SJSA1 (cell line): ENCODE measurements around the gene PLCB4. TPM values are rescaled to one million over a fixed set of nuclear protein-coding genes. Genes with fewer than 3 reads are reported as not detected.
"Not testable (repeated sequence)": the region's sequence is repeated elsewhere in the genome, so short reads cannot be mapped to it uniquely, and the experiment has no call there.

Experiments
- DNase-seq, 2 experiments: peaks; one replicate each; pipeline ENCODE4 v3.0.0-alpha.2; 2015 to 2020; ENCODE audit warnings: low spot score in 2 of 2, low read depth in 1 of 2
- H3K27ac ChIP-seq: fragments of 250-450 bp; sonication (Bioruptor Pico); 2 replicates; pipeline ENCODE4 v1.5.1; 2020; ENCODE audit warnings: mild to moderate bottlenecking, moderate library complexity
- H3K27me3 ChIP-seq: fragments of 250-450 bp; sonication (Bioruptor Pico); replicated peaks from 2 replicates; pipeline ENCODE4 v1.5.1; 2020; ENCODE audit warnings: mild to moderate bottlenecking, moderate library complexity
- H3K36me3 ChIP-seq: fragments of 250-450 bp; sonication (Bioruptor Pico); 2 replicates; pipeline ENCODE4 v1.5.1; 2020; ENCODE audit warnings: mild to moderate bottlenecking
- H3K4me1 ChIP-seq: fragments of 250-450 bp; sonication (Bioruptor Pico); replicated peaks from 2 replicates; pipeline ENCODE4 v1.6.1; 2021; ENCODE audit warnings: mild to moderate bottlenecking
- H3K4me3 ChIP-seq: fragments of 250-450 bp; sonication (Bioruptor Pico); 2 replicates; pipeline ENCODE4 v1.5.1; 2020; ENCODE audit warnings: mild to moderate bottlenecking
- H3K9me3 ChIP-seq: fragments of 250-450 bp; sonication (Bioruptor Pico); replicated peaks from 2 replicates; pipeline ENCODE4 v1.5.1; 2020; ENCODE audit warnings: mild to moderate bottlenecking
- total RNA-seq: library from RNA; depleted of rRNA; stranded (reverse); fragments of >200 nt; shearing (Covaris generic); gene quantifications from 2 replicates; pipeline ENCODE4 v1.2.3, GENCODE V29; 2014

PLCB4 gene
- total RNA-seq, 1 experiment from 2014 or later: 9.3 TPM

DNA sequence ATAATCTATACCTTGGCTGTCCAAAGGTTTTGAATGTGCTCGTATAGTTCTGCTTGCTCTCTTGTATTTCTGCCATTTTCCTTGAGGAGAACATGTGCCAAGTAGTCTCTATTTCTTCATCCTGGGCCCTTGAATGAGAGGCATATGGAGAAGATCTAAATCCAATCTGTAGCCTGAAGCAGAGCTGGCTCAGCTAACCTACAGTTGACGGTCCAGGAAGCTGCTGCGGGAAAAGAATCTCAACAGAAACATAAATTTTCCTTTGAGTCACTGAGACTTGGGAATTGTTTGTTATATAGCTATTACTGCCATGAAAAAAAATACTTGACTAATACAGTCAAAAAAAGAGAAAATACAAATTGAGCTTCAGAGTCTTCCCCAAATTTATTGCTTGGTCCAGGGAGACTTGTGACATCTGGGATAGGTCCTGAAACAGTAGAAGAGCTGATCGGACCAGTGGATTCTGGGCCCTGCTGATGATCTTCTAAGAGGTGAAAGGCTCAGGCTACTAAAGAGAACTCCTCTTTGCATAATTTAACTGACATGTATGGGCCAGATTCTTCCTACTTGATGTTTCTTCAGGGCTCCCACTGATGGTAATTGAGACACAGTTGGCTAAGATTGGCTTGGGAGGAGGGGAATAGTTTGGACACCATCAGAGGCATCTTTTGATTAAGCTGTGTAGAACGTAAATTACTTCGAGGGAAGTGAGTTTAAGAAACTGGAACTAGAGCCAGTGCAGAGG is 29.9 kb upstream of the PLCB4 start:
- Histone ChIP-seq H3K4me1 (0 out of 2 replicates have a peak, but pooled peaks cover 3% of the 10 kb centered on the region), H3K9me3 (no peaks in the 10 kb centered on the region), H3K27me3 (no peaks in the 10 kb centered on the region), H3K4me3 (no peak overlapping the region), H3K36me3 (no peaks in the 10 kb centered on the region), H3K27ac (no peak overlapping the region)
- DNase-seq: no peak

- no peak overlapping the region for H3K27ac ChIP-seq
- H3K9me3 ChIP-seq: no peaks in the 10 kb centered on the region
- DNase-seq: no peak
- H3K36me3 ChIP-seq: no peaks in the 10 kb centered on the region
- no peaks in the 10 kb centered on the region for H3K4me1 ChIP-seq
- H3K27me3 ChIP-seq: no peaks in the 10 kb centered on the region
- H3K4me3 ChIP-seq: no peak overlapping the region
These were observed 27.9 kb upstream of the PLCB4 start for GRCh38 chr20:9040863-9041524.

DNA sequence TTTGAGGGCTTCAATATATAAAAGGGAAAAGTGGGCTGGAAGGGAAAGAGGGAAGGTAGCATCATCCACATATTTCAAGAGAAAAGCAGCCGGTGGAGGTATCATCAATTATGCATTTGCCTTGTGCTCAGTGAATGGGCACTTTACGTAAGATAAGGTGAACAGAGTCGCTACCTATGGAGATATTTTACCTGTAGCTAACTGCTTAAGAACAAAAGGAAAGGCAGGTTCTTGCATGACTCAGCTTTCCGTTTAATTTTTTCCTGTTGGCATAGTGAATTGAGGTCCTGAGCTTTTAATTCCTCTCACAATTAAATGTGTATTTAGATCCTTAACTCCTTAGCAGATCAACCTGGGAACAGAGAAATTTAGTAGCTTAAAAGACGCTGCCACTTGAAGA is 25.5 kb upstream of the PLCB4 start:
- Histone ChIP-seq H3K4me1 (no peaks in the 10 kb centered on the region), H3K27me3 (no peaks in the 10 kb centered on the region), H3K9me3 (no peaks in the 10 kb centered on the region), H3K4me3 (no peak overlapping the region), H3K36me3 (no peaks in the 10 kb centered on the region), H3K27ac (no peak overlapping the region)
- no peak for DNase-seq

- peaks cover 23% of the 10 kb centered on the region for H3K4me1 ChIP-seq
- H3K36me3 ChIP-seq, H3K9me3 ChIP-seq, H3K27ac ChIP-seq, DNase-seq, H3K4me3 ChIP-seq, H3K27me3 ChIP-seq: not testable (repeated sequence)
These were observed 21.0 kb upstream of the PLCB4 start for GRCh38 chr20:9047928-9048327.

- H3K4me1 ChIP-seq: peaks cover 41% of the 10 kb centered on the region
- DNase-seq: peak; percentile 88 to 95
- no peaks in the 10 kb centered on the region for H3K36me3 ChIP-seq
- H3K4me3 ChIP-seq: no peak overlapping the region
- no peaks in the 10 kb centered on the region for H3K27me3 ChIP-seq
- peak overlapping the region; percentile 74 for H3K27ac ChIP-seq
- H3K9me3 ChIP-seq: no peaks in the 10 kb centered on the region; the same call in 1 of the 2 replicates
These were observed 17.4 kb upstream of the PLCB4 start for GRCh38 chr20:9051508-9051907.

GRCh38 chr20:9052136-9052535 is 16.8 kb upstream of the PLCB4 start:
- H3K27ac ChIP-seq: peak overlapping the region; percentile 74
- no peak overlapping the region for H3K4me3 ChIP-seq
- H3K27me3 ChIP-seq: no peaks in the 10 kb centered on the region
- H3K9me3 ChIP-seq: no peaks in the 10 kb centered on the region; the same call in 1 of the 2 replicates
- DNase-seq: no peak
- peaks cover 41% of the 10 kb centered on the region for H3K4me1 ChIP-seq
- H3K36me3 ChIP-seq: no peaks in the 10 kb centered on the region

- Histone ChIP-seq H3K36me3 (no peaks in the 10 kb centered on the region), H3K4me3 (no peak overlapping the region), H3K27ac (peak overlapping the region; percentile 50), H3K4me1 (peaks cover 41% of the 10 kb centered on the region), H3K27me3 (no peaks in the 10 kb centered on the region), H3K9me3 (no peaks in the 10 kb centered on the region; the same call in 1 of the 2 replicates)
- DNase-seq: no peak
These were observed 15.8 kb upstream of the PLCB4 start for GRCh38 chr20:9053108-9053507.

GRCh38 chr20:9054176-9054575 is 14.7 kb upstream of the PLCB4 start:
- Histone ChIP-seq H3K9me3 (no peaks in the 10 kb centered on the region; the same call in 1 of the 2 replicates), H3K27me3 (no peaks in the 10 kb centered on the region), H3K27ac (peak overlapping the region; percentile 50), H3K36me3 (no peaks in the 10 kb centered on the region), H3K4me1 (peaks cover 41% of the 10 kb centered on the region), H3K4me3 (no peak overlapping the region)
- peak; percentile 51 to 61 for DNase-seq

GRCh38 chr20:9059931-9060330 is 9.0 kb upstream of the PLCB4 start:
- H3K36me3 ChIP-seq: no peaks in the 10 kb centered on the region
- H3K27ac ChIP-seq: no peak overlapping the region
- peaks cover 7% of the 10 kb centered on the region for H3K4me1 ChIP-seq
- peak; percentile 36 to 53 for DNase-seq
- H3K4me3 ChIP-seq: no peak overlapping the region
- H3K27me3 ChIP-seq: no peaks in the 10 kb centered on the region
- H3K9me3 ChIP-seq: no peaks in the 10 kb centered on the region

GRCh38 chr20:9061434-9061833 is 7.5 kb upstream of the PLCB4 start:
- H3K9me3 ChIP-seq: no peaks in the 10 kb centered on the region
- no peak overlapping the region for H3K4me3 ChIP-seq
- H3K4me1 ChIP-seq: peaks cover 7% of the 10 kb centered on the region
- DNase-seq: no peak
- H3K27me3 ChIP-seq: no peaks in the 10 kb centered on the region
- H3K27ac ChIP-seq: no peak overlapping the region
- H3K36me3 ChIP-seq: no peaks in the 10 kb centered on the region

- peaks cover 7% of the 10 kb centered on the region for H3K4me1 ChIP-seq
- H3K27me3 ChIP-seq: no peaks in the 10 kb centered on the region
- H3K36me3 ChIP-seq: no peaks in the 10 kb centered on the region
These were observed 6.8 kb upstream of the PLCB4 start for GRCh38 chr20:9062066-9062465.

DNA sequence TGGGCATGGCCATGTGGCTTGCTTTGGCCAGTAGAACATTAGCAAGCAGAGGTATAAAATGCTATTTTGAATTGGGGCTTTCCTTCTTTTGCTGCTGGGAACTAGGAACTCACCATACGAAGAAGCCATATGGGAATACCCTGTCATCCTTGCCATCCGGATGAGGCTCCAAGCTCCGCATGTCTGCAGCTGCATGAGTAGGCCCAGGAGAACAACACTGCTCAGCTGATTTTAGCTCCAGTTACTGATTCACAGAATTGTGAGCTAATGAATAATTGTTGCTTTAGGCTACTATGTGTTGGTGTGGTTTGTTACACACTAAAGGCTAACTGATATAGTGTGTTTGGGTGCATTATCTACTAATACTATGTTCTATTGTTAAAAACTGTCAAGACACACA is 2.7 kb upstream of the PLCB4 start:
- Histone ChIP-seq H3K4me3 (no peak overlapping the region), H3K36me3 (peaks cover 4% of the 10 kb centered on the region), H3K9me3 (0 out of 2 replicates have a peak, but pooled peaks cover 2% of the 10 kb centered on the region), H3K4me1 (peaks cover 11% of the 10 kb centered on the region), H3K27ac (no peak overlapping the region), H3K27me3 (no peaks in the 10 kb centered on the region)
- no peak for DNase-seq

More at GRCh38 chr20:9062066-9062465, 6.8 kb upstream of the PLCB4 start:
- Histone ChIP-seq H3K9me3 (no peaks in the 10 kb centered on the region), H3K4me3 (no peak overlapping the region), H3K27ac (no peak overlapping the region)
- DNase-seq: no peak

- Histone ChIP-seq H3K4me3 (peak overlapping the region; percentile 86), H3K9me3 (0 out of 2 replicates have a peak, but pooled peaks cover 2% of the 10 kb centered on the region), H3K27me3 (no peaks in the 10 kb centered on the region), H3K36me3 (peaks cover 4% of the 10 kb centered on the region), H3K27ac (peak overlapping the region; percentile 51), H3K4me1 (peaks cover 25% of the 10 kb centered on the region)
- peak in 1 of 2 experiments; percentile 61 for DNase-seq
These were observed 570 bp upstream of the PLCB4 start for GRCh38 chr20:9068233-9068801.

- H3K27me3 ChIP-seq: no peaks in the 10 kb centered on the region
- no peak overlapping the region for H3K27ac ChIP-seq
- no peak overlapping the region for H3K4me3 ChIP-seq
- peaks cover 25% of the 10 kb centered on the region for H3K4me1 ChIP-seq
- 0 out of 2 replicates have a peak, but pooled peaks cover 2% of the 10 kb centered on the region for H3K9me3 ChIP-seq
- peaks cover 4% of the 10 kb centered on the region for H3K36me3 ChIP-seq
- no peak for DNase-seq
These were observed 1.4 kb downstream of the PLCB4 start for GRCh38 chr20:9070304-9070703.
